ENCODE results near the gene FOXN1. TPM values are rescaled to one million over a fixed set of nuclear protein-coding genes. Genes with fewer than 3 reads are reported as not detected.
A peak's percentile ranks its signal among the peaks of the same experiment; 100 is the strongest.

The FOXN1 gene
- total RNA-seq, 4 donors from 2014 or later, result 0.14 to 0.32 TPM; not detected in 2

DNA sequence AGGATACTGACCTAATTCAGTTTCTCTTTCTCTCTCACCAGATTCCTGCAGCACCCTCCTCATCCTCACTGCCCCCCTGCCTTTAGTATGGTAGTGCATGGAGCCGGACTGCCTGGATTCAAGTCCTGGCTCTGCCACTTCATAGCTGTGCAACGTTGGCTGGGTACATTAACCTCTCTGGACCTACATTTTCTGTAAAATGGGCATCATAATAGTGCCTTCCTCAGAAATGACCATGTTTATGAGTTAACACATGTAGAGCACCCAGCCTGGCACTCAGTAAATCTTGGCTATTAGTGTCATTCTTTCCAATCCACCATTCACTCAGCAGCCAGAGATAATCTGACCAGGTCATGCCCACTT is 39.0 kb downstream of the FOXN1 start:
- TF ChIP-seq POLR2A (IDR thresholded peaks at IDR 0.05), result no peak
- no peak for TF ChIP-seq CTCF (IDR thresholded peaks at IDR 0.05)
- TF ChIP-seq EP300 (IDR thresholded peaks at IDR 0.05; ENCODE audit: low read depth), result no peak
- no peak for TF ChIP-seq POLR2AphosphoS5 (IDR thresholded peaks at IDR 0.05)
- Histone ChIP-seq H3K9me3 (no peaks in the 10 kb centered on the region), H3K27me3 (no peaks in the 10 kb centered on the region), H3K4me3 (no peak overlapping the region), H3K36me3 (peaks cover 0 to 6% (median 0%) of the 10 kb centered on the region in 4 donors), H3K27ac (no peak overlapping the region), H3K4me1 (peaks cover 0 to 19% (median 0%) of the 10 kb centered on the region in 4 donors)
- WGBS, 2 donors (ENCODE audit: low coverage in 1 of 2), result 73% methylated on average over 2 of the region's 2 CpGs; no CpG with 5 or more reads in 1 of the 2 donors
- in situ Hi-C loops (cut with MboI; ENCODE audit: low pct_ligation_motif_present in 1 of 4, low pct_unique_long_range_greater_than_20kb in 1 of 4, low sequenced_read_pairs in 3 of 4) (no loop called here), intact Hi-C loops (cut with DNase I; ENCODE audit: low total_unique reads) (loop anchor here (10.0 kb wide), 1 partner anchor 60 kb away; no protein-coding TSS in a partner anchor)
- no peak for DNase-seq

DNA sequence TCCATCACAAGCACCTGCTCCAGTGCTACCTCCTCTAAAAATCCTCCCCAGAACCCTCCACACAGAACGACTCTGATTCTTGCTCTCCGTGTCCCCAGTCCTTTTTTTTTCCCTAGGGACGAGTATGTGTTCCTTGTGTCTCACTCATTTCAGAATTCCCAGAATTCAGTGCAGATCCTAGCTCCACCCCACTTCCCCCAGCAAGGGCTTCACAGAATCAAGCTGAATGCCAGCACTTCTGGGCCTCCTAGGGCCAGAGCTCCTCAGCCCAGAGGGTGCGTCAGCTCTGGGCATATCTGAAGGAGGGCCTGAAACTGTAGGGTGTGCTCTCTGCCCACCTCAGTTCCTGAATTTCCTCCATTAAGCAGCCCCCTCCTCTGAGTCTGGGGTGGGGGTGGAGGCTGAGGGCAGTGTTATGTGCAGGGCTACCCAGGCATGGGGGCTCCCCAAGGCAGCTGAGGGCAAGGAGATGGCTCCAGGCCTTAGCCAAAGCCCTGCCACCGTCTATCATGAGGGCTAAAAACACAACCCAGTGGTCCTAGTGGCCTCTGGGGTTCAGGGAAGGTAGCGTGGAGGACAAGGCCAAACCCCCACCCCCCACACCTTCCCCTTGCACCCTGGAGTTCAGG is 39.8 kb downstream of the FOXN1 start:
- intact Hi-C loops (cut with DNase I; ENCODE audit: low total_unique reads) (loop anchor here (10.0 kb wide), 1 partner anchor 59 kb away; no protein-coding TSS in a partner anchor), in situ Hi-C loops (cut with MboI; ENCODE audit: low pct_ligation_motif_present in 1 of 4, low pct_unique_long_range_greater_than_20kb in 1 of 4, low sequenced_read_pairs in 3 of 4) (no loop called here)
- TF ChIP-seq POLR2A (IDR thresholded peaks at IDR 0.05), result no peak
- TF ChIP-seq EP300 (IDR thresholded peaks at IDR 0.05; ENCODE audit: low read depth), result no peak
- no peak for TF ChIP-seq CTCF (IDR thresholded peaks at IDR 0.05)
- TF ChIP-seq POLR2AphosphoS5 (IDR thresholded peaks at IDR 0.05), result no peak

DNA sequence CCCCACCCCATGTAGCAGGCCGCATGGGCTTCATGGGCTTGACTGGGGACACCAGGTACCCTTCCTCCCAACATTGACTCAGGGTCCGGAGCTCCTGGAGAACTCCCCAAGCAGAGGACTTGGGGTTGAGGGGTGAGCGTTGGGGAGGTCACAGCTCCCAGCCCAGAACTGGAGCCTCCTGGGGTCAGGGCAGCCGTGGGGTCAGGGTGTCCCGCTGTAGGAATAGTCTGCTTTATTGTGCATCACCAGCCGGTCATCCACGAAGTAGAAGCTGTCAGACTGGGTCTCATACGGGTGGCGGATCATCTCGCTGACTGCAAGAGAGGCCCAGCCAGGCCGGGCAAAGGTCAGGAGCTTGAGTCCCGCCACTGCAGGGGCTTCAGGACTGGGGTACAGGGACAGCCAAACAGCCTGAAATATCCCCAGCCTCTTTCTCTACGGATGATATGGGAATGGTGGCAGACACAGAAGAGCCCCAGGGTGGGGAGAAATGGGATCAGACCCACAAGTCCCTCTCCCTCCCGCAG is 41.0 kb downstream of the FOXN1 start:
- Histone ChIP-seq H3K4me3 (no peak overlapping the region), H3K27me3 (no peaks in the 10 kb centered on the region), H3K4me1 (peaks cover 4 to 33% (median 8%) of the 10 kb centered on the region in 4 donors), H3K36me3 (peaks cover 0 to 6% (median 0%) of the 10 kb centered on the region in 4 donors), H3K9me3 (no peaks in the 10 kb centered on the region), H3K27ac (peak overlapping the region in 1 of 4 donors; percentile 27)
- DNase-seq, result no peak
- intact Hi-C loops (cut with DNase I; ENCODE audit: low total_unique reads), result loop anchor here (10.0 kb wide), 1 partner anchor 58 kb away; no protein-coding TSS in a partner anchor
- 88% methylated on average over 14 of the region's 14 CpGs; no CpG with 5 or more reads in 1 of the 2 donors for WGBS, 2 donors (ENCODE audit: low coverage in 1 of 2)
- in situ Hi-C loops (cut with MboI; ENCODE audit: low pct_ligation_motif_present in 1 of 4, low pct_unique_long_range_greater_than_20kb in 1 of 4, low sequenced_read_pairs in 3 of 4), result no loop called here
- no peak for TF ChIP-seq POLR2A (IDR thresholded peaks at IDR 0.05)
- TF ChIP-seq POLR2AphosphoS5 (IDR thresholded peaks at IDR 0.05), result no peak
- TF ChIP-seq CTCF (IDR thresholded peaks at IDR 0.05), result no peak
- no peak for TF ChIP-seq EP300 (IDR thresholded peaks at IDR 0.05; ENCODE audit: low read depth)

More for the DNA sequence above, 39.8 kb downstream of the FOXN1 start:
- no peaks in the 10 kb centered on the region for H3K27me3 ChIP-seq
- no peak overlapping the region for H3K4me3 ChIP-seq
- H3K9me3 ChIP-seq, result no peaks in the 10 kb centered on the region
- H3K27ac ChIP-seq, result no peak overlapping the region
- DNase-seq, result no peak
- 60 to 67% methylated on average over 1 to 6 of the region's 6 CpGs for WGBS, 2 donors (ENCODE audit: low coverage in 1 of 2)
- peaks cover 0 to 6% (median 0%) of the 10 kb centered on the region in 4 donors for H3K36me3 ChIP-seq
- H3K4me1 ChIP-seq, result peaks cover 0 to 22% (median 0%) of the 10 kb centered on the region in 4 donors

- Histone ChIP-seq H3K27me3 (no peaks in the 10 kb centered on the region), H3K4me3 (no peak overlapping the region), H3K4me1 (peaks cover 4 to 35% (median 8%) of the 10 kb centered on the region in 4 donors), H3K36me3 (peaks cover 0 to 6% (median 0%) of the 10 kb centered on the region in 4 donors), H3K27ac (peak overlapping the region in 3 of 4 donors; percentile 6 to 47 (median 27)), H3K9me3 (no peaks in the 10 kb centered on the region)
- in situ Hi-C loops (cut with MboI; ENCODE audit: low pct_ligation_motif_present in 1 of 4, low pct_unique_long_range_greater_than_20kb in 1 of 4, low sequenced_read_pairs in 3 of 4) (no loop called here), intact Hi-C loops (cut with DNase I; ENCODE audit: low total_unique reads) (loop anchor here (10.0 kb wide), 1 partner anchor 57 kb away; no protein-coding TSS in a partner anchor)
- TF ChIP-seq CTCF (IDR thresholded peaks at IDR 0.05) (peak; percentile 88 to 93 (median 92)), EP300 (IDR thresholded peaks at IDR 0.05; ENCODE audit: low read depth) (no peak), POLR2AphosphoS5 (IDR thresholded peaks at IDR 0.05) (no peak)
- peak; percentile 87 for DNase-seq
- whole genome bisulfite sequencing, 2 donors (ENCODE audit: low coverage in 1 of 2), result 71% methylated on average over 25 of the region's 26 CpGs; no CpG with 5 or more reads in 1 of the 2 donors
Observed at GRCh38 chr17:28547623-28548416, 41.7 kb downstream of the FOXN1 start.

Data from transverse colon (tissue), 4 donors.